NCI-H2196 treated with DMSO at 0.1 percent for 48 hours (cell line): ENCODE measurements around the gene CASS4.

Source experiments
- DNase-seq: peaks from one replicate; lab custom pipeline; 2025; ENCODE audit not compliant: unreplicated experiment; lab: John Stamatoyannopoulos, UW

CASS4 gene

GRCh38 chr20:56422076-56422823, 10.2 kb downstream of the CASS4 start:
- DNase-seq = no peak

DNA sequence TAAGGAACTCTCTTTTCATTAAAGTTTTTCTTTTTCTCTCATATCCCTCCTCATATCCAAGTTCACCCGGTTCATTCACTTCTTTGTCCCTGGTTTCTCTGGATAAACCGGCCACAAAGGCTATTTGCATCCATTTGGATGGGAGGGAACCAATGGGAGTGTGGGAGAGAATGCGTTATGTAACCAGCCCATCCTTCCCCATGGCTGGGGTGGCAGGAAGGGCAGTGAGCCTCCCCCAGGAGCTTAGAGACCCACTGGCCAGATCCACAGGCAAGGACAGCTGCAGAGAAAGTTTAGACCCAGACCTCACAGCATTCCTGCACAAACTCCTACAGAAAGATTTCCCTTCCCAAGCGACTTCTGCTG, 10.7 kb downstream of the CASS4 start:
- DNase-seq = no peak

GRCh38 chr20:56423211-56423610, 11.2 kb downstream of the CASS4 start:
- no peak for DNase-seq

DNA sequence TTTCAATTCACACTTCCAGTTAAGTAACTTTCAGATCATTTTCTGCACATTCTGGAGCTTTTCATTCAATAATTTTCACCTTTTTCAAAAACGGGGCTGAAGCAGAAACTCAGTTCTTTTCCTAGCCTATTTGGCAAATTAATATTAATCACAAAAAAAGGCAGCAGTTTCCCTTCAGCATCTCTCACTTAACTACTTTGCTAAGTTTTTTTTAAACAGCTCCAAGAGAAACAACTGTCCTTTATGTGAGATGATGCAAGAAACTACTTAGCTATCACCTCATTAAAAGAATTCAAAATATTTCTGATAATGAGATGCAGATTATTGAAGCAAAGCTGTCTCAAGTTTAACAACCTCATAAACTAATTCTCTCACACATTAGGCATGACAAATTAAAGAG, 11.8 kb downstream of the CASS4 start:
- DNase-seq = no peak

DNA sequence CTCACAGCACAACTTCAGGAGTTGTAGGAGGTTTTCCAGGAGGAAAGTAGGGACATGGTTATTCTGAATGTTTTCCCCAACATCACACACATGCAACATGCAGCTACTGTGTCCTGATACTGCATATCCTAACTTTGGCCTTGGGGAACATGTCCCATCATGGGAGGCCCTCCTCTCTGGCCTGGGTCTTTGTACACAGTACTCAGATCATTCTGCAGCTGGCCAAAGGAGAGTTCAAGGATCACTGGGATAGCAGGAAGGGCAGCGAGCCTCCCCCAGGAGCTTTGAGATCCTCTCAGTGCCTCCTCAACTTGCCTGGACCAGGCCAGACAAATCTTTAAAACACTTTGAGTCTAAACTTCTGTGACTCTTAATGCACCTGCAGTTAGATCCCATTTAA, 12.9 kb downstream of the CASS4 start:
- no peak for DNase-seq

DNA sequence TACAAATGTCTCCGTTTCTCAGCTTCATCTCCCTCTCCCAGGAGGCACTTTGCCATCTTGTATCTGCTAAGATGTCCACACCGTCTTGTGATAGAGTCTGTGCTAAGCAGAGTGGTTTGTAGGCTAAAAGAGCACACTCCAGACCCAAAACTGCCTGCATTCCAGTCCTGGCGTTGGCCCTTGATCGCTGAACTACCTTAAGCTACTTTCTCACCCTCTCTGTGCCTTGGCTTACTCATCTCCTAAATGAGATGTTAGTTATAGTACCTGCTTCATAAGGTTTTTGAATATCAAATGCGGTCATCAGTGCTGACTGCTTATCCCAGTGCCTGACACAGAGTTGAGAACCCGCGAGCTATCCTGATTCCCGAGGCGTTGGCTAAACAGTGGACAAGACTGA, 14.0 kb downstream of the CASS4 start:
- DNase-seq = no peak

DNA sequence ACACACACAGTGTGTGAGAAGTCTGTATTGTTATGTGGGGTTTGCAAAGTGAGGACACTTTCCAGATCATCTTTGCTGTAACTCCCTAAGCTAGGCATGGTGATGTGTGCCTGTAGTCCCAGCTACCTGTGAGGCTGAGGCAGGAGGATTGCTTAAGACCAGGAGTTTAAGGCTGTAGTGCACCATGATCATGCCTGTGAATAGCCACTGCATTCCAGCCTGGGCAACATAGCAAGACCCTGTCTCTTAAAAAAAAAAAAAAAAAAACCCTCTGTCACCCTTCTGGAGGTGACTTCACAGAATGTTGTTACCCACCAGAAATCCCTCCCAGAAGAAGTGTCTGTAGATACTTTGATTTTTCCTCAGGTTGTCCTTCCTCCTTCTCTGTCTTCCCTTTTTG, 14.9 kb downstream of the CASS4 start:
- DNase-seq = no peak

- no peak for DNase-seq
These were observed 15.7 kb downstream of the CASS4 start for GRCh38 chr20:56427797-56428196.

DNA sequence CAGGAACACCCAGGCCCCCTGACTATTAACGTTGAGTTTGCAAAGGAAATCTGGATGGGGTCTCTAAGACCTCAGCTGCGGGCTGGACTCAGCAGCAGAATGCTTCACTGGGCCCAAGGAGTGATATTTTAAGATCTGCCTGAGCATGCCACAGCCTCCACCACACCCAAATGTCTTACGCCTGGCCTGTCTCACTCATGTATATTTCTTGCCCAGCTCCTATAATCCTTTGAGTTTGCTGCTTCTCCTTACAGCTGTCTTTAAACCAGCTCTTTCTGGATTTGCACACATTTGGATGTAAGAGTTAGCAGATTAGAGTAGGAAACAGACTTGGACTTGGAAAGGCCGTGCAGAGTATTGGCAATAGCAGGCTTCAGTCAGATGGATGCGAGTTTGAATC, 16.4 kb downstream of the CASS4 start:
- no peak for DNase-seq

- no peak for DNase-seq
These were observed 16.8 kb downstream of the CASS4 start for GRCh38 chr20:56428881-56429280.

DNA sequence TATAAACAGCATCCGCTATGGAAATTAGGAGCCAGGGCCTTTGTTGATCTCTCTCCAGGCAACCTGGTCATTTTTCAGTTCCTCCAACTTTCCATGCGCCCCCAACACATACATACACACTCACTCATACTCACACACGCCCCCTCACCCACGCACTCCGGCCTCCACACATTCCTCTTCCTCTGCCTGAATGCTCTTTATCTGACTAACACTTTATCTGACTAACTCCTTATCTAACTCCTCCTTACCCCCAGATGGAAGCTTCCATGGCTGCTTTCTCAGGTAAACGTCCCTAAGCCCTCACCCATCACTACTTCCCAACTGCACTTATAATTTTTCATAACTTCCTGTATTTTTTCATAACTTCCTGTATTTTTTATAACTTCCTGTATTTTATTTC, 17.4 kb downstream of the CASS4 start:
- no peak for DNase-seq

DNA sequence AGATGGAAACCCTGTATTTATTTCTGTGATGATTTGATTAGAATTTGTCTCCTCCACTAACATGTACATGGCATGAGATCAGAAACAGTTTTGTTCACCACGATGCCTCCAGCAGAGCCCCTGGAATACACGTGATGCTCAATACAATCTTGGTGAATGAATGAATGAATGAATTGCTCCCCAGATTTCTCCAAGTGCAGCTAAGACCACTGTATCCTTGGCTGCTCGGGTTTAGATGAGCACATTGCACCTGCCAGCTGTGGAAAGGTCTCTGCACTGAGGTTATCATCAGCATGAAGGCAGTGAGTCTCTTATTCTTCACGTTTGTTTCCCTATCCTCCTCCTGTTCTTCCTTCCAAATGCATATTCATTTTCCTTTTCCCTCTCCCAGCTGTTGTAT, 17.9 kb downstream of the CASS4 start:
- no peak for DNase-seq

DNA sequence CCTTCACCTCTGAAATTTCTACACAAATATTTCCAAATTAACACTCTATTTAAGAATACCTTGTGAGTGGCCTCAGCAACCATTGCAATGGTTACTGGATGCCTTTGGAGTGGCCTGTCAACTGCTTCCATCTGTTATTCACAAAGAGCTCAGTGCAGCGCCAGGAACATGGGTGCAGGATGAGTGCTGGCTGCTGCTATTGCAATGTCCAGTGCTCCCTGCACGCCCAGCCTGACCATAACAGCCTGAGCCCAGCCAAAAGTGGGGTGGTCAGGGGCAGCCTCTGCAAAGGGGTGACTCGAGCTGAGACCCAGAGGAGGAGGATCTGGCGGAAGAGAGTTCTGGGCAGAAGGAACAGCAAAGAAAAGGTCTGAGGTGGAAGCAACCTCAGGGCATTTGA, 18.4 kb downstream of the CASS4 start:
- DNase-seq = no peak

DNA sequence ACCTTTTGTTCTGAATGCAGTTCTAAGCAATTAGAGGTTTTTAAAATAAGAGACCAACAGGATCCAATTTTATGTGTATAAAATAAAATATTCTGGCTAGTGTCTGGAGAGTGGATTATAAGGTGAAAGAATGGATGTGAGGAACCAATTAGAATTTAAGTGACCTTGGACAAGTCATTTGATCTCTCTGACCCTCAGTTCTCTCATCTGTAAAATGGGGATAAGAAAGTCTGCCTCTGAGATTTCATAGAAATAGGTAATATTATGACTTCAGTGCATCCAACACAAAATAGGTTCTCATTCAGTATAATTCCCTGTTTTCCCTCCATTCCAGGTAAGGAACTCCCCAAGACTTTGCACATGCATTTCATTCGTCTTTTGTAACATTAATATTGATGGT, 18.9 kb downstream of the CASS4 start:
- DNase-seq = no peak

GRCh38 chr20:56431471-56431870, 19.4 kb downstream of the CASS4 start:
- DNase-seq = no peak

- no peak for DNase-seq
These were observed 21.3 kb downstream of the CASS4 start for GRCh38 chr20:56433221-56433879.

DNA sequence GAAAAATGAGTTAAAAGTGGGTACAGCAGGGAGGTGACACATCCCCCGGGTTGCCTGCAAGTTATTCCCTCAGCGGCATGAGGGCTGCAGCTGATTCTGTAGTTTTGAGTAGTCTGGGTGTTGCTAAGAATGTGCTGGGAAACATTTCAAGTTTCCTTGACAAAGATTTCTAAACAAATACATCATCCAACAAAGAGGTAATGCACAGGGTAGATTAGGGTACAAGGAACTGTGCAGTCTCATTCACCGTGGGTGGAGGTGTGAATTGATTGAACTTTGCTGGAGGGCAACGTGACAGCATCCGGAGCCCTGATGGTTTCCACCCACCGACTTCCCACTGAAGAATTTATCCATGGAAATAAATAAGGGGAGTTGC, 21.8 kb downstream of the CASS4 start:
- DNase-seq = no peak

- no peak for DNase-seq
These were observed 25.3 kb downstream of the CASS4 start for GRCh38 chr20:56437196-56437960.

DNA sequence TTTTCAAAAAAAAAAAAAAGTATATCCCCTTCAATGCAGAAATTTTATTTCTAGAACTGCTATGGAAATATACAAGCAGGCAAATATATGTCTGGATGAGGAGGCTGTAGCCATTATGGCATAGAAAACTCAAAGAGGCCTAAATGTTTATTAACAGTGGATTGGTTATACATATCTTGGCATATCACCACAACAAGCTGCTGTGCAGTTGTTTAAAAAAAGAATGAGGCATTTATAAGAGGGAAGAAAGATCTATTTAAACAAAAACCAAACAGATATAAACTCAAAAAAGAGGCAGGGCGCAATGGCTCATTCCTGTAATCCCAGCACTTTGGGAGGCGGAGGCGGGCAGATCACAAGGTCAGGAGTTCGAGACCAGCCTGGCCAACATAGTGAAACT, 26.2 kb downstream of the CASS4 start:
- no peak for DNase-seq

GRCh38 chr20:56439771-56440291, 27.8 kb downstream of the CASS4 start:
- no peak for DNase-seq

DNA sequence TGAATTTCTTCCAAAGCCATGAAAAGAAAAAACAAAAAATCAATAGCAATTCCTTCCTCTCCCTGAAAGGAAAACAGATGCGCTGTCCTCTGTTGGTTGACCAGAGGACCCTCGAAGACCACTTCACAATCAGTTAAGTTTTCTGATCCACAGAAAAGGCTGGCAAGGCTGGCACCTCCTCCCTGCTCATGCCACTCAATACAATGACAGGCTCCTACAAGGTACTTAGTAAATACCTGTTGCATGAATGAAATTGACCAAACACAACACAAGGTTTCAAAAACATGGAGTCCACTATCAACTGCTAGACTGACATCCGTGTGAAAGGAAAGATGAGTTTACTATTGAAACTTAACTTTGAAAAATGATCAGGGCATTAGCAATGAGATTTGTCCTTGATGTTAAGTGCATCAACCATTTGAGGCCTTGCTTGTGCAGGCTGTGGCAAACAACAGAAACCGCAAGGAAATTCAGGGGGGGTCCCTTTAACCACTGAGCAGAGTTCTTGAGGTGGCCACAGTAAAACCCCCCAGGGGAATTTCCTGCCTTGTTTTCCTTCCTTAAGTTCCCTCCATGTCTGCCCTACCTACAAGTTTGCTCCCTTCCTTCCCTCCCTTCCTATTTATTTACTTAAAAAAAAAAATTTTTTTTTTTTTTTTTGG, 28.4 kb downstream of the CASS4 start:
- DNase-seq = no peak
